HG03460 (cell line): Measurements from ENCODE around the gene CYP2W1.
A peak's percentile ranks its signal among the peaks of the same experiment; 100 is the strongest.
"Not testable (repeated sequence)": the region's sequence is repeated elsewhere in the genome, so short reads cannot be mapped to it uniquely, and the experiment has no call there.

Source experiments
- ATAC-seq: cut with Tn5 transposase; IDR thresholded peaks from one replicate; pipeline ENCODE4 v1.9.1; 2021; ENCODE audit not compliant: unreplicated experiment

CYP2W1 gene

DNA sequence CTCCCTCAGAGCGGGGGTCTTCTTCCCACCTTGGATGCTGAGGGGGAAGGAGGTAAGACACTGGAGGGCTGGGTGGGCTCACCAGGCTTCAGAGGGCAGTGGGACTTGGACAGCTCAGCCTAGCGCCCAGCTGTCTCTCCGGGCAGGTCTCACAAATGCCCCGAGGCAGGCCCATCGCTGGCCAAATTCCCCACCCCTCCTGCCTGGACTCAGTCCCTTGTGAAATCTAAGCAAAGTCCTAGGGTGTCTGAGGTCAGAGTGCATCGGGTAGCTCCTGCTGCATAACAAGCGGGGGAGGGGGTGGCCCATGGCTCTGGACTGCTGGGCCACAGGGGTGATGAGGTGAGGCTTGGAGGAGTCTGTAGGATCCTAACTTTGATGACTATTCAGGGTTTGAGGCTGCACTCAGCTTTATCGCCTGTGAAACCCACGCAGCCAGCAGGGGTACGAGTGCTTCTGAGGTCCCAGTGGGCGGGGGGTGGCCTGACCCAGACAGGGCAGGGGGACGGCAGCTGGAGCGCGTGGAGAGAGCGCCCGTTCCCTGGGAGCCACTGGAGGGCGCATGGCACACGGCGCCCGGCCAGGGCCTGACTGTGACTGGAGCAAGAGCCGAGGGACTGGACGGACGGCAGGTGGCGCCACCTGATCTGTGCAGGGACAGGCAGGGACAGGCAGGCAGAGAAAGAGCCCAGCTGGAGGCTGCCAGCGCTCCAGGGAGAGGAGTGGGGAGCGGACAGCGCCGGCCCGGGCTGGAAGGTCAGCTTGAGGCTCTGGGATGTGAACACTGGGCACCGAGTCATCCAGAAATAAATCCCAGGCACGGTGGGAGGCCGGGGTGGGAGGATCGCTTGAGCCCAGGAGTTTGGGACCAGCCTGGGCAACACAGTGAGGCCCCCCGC, 10.0 kb downstream of the CYP2W1 start:
- peak; percentile 76 for ATAC-seq

GRCh38 chr7:994592-995308, 11.8 kb downstream of the CYP2W1 start:
- no peak for ATAC-seq

- no peak for ATAC-seq
Measured at GRCh38 chr7:995571-995970, 12.6 kb downstream of the CYP2W1 start.

DNA sequence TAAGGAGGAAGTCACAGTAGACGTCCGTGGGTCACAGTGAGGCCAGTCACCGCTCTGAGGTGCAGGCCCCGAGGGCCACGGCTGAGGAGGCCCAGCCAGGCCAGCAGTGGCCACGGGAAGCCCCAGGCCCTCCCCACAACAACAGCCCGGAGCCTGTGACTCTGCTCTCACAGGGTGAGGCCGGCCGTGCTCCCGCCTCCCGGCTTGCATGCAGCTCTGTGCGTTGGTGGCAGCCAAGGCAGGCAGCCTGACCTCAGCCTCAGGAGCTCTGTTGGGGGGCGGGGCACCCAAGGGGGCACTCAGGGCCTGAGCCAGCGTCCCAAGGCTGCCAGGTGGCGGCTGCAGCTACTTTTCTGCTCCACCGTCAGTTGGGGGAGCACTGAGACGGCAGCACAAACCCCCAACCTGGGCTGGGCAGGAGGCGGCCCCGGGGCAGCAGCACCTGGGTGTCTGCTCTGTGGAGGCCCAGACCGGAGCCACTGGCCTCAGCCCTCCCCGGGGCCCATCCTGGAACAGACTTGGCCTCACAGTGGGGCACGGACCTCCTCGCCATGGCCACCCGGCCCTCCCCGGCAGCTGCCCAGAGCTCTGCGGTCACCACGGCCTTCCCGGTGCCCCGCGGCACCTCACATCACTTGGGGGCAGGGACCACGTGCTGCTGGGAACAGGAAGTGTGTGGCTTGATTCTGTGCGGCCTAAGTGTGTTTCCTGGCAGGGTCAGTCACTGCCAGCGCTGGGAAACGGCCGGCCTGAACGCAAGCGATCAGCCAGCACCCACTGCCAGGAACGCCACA, 13.3 kb downstream of the CYP2W1 start:
- ATAC-seq, result no peak

DNA sequence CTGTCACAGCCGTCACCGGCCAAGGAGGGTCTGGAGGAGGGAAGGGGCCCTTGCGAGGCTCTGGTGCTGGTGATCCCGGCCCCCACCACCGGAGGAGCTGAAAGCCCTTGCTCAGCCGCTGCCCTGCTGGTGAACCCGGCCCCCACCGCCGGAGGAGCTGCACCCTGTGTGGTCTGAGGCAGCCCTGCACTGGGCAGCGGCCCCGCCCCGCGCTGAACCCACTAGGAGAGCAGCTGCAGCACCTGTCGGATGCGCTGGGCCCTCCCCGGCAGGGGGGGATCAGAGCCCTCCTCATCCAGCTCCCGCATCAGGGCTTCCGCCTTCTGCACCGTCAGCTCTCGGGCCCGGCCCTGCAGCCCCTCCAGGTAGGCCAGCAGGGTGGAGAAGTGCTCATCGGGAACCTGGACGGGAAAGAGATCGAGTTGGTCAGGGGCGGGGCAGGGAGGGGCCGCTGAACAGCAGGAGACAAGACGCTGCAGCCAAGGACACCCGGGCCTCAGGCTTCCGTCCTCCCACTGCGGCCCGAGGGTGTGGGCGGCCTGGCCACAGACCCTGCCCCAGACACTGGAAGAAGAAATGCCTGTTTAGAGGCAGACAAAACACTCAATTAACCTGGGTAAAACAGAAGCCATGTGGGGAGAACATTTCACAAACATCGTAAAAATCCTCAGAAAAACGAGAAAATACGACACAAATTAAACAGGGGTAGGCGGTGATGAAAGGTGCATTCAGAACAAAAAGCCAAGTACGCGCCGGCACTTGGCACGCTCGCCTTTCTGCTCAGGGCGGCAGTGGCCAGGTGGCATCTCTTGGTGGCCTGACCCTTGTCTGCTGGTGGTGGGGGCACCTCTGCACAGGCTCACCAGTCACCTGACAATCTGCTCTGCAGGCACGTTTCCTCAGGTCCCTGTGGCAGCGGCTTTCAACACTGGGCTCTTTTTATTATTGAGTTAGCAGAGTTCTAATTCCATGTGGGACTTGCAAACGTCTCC, 14.7 kb downstream of the CYP2W1 start:
- ATAC-seq, result no peak

GRCh38 chr7:999149-999879, 16.3 kb downstream of the CYP2W1 start:
- no peak for ATAC-seq

- no peak for ATAC-seq
Measured at GRCh38 chr7:999941-1000935, 17.3 kb downstream of the CYP2W1 start.

- ATAC-seq, result not testable (repeated sequence)
Measured at GRCh38 chr7:1001069-1001770, 18.2 kb downstream of the CYP2W1 start.

DNA sequence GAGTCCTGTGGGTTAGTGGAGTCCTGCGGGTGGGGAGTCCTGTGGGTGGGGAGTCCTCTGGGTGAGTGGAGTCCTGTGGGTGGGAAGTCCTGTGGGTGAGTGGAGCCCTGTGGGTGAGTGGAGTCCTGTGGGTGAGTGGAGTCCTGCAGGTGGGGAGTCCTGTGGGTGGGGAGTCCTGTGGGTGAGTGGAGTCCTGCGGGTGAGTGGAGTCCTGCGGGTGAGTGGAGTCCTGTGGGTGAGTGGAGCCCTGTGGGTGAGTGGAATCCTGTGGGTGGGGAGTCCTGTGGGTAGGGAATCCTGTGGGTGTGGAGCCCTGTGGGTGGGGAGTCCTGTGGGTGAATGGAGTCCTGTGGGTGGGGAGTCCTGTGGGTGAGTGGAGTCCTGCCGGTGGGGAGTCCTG, 19.0 kb downstream of the CYP2W1 start:
- not testable (repeated sequence) for ATAC-seq

DNA sequence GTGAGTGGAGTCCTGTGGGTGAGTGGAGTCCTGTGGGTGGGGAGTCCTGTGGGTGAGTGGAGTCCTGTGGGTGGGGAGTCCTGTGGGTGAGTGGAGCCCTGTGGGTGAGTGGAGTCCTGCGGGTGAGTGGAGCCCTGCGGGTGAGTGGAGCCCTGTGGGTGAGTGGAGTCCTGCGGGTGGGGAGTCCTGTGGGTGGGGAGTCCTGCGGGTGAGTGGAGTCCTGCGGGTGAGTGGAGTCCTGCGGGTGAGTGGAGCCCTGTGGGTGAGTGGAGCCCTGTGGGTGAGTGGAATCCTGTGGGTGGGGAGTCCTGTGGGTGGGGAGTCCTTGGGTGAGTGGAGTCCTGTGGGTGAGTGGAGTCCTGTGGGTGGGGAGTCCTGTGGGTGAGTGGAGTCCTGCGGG, 19.5 kb downstream of the CYP2W1 start:
- not testable (repeated sequence) for ATAC-seq

GRCh38 chr7:1004018-1004852, 21.3 kb downstream of the CYP2W1 start:
- ATAC-seq, result no peak

GRCh38 chr7:1005303-1005702, 22.3 kb downstream of the CYP2W1 start:
- ATAC-seq, result no peak

GRCh38 chr7:1007901-1008300, 24.9 kb downstream of the CYP2W1 start:
- no peak for ATAC-seq

GRCh38 chr7:1008733-1009363, 25.9 kb downstream of the CYP2W1 start:
- no peak for ATAC-seq

DNA sequence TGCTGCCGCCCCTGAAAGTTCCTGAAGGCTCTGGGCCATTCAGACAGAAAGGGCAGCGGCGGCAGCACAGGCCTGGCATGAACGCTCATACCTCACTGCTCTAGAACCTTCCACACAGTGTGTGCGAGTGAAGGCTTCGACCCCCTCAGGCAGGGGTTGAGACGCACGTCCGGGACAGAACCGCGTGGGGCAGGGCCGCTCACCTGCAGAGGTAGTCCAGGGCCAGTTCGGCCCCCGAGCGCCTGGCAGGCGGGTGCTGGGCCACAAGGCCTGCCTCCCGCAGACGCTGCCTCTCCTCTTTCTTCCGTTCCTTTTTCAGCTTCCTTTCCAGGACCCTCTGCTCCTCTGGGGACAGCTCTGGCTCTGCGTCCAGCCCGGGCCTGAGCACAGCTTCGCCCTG, 26.8 kb downstream of the CYP2W1 start:
- ATAC-seq, result no peak

DNA sequence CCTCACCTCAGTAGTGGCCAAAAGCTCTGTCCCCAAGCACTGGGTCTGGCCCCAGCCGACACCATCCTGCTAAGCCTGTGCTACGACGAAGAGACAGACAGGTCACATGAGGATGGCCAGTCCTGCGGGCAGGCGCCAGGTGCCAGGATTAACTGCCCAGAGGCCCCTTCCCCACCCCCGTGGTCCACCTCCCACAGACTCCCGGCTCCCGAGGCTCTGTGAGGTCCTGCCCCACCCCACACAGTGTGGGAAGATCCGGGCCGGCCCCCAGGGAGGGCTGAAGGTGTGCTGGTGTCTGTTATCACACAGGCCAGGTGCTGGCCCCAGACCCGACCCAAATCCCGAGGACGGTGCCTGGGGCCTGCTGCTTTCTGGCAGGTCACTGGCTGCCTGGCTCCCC, 27.2 kb downstream of the CYP2W1 start:
- ATAC-seq, result no peak
